ENCODE data around the gene LRRN4.

DNA sequence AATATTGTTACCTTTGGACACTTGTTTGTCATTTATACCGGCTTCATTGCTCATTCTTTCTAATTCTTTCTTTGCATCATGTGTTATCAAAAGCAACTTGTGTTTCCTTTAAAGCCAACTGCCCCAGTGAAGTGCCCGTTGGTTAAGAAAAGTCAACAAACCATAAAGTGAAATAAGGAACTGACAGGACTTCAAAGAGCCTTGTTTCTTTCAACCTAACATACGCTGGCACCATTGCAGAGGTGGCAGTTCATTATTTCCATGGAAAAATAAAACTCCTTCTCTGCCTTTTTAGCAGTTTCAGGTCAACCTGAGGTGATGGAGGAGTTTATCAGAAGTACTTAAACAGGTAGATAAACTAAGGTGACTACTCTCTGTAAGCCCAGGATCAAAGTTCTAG is 40.2 kb upstream of the LRRN4 start:
- TF ChIP-seq CTCF (IDR thresholded peaks at IDR 0.05) (no peak), POLR2A (IDR thresholded peaks at IDR 0.05) (no peak)

Measured in lower leg skin (tissue), 3 donors.